DOHH2 (cell line): ENCODE measurements around the gene PPFIBP2.

Experiments
- H3F3A ChIP-seq: fragments of 200-600 bp; sonication (generic), shearing (Covaris generic); 2 replicates; pipeline ENCODE4 v1.6.0; 2016; ENCODE audit warnings: antibody characterized with exemption, mild to moderate bottlenecking; ENCODE audit not compliant: control insufficient read depth, insufficient read depth
- H3K27ac ChIP-seq: fragments of 200-600 bp; sonication (generic); 2 replicates; pipeline ENCODE4 v1.5.1; 2014; ENCODE audit warnings: low read depth, mild to moderate bottlenecking, low read length, moderate library complexity
- H3K27me3 ChIP-seq: fragments of 200-600 bp; sonication (generic); 2 replicates; pipeline ENCODE4 v1.6.1; 2014; ENCODE audit warnings: mild to moderate bottlenecking, low read length, mixed read lengths; ENCODE audit not compliant: control insufficient read depth
- H3K36me3 ChIP-seq: fragments of 200-600 bp; sonication (generic); 2 replicates; pipeline ENCODE4 v1.6.1; 2014; ENCODE audit warnings: mild to moderate bottlenecking, low read length, moderate library complexity, mixed read lengths; ENCODE audit not compliant: control insufficient read depth
- H3K4me1 ChIP-seq: fragments of 200-600 bp; sonication (generic); 2 replicates; pipeline ENCODE4 v1.6.1; 2014; ENCODE audit warnings: mild to moderate bottlenecking, low read length, mixed read lengths; ENCODE audit not compliant: control insufficient read depth
- H3K4me2 ChIP-seq: fragments of 200-600 bp; sonication (generic); 2 replicates; pipeline ENCODE4 v1.6.0; 2014; ENCODE audit warnings: mild to moderate bottlenecking, low read length, moderate library complexity
- H3K4me3 ChIP-seq: fragments of 200-600 bp; sonication (generic); 2 replicates; pipeline ENCODE4 v1.5.1; 2014; ENCODE audit warnings: mild to moderate bottlenecking, low read length, mixed read lengths
- H3K79me2 ChIP-seq: fragments of 200-600 bp; sonication (generic); 2 replicates; pipeline ENCODE4 v1.6.1; 2014; ENCODE audit warnings: mild to moderate bottlenecking, low read length, mixed read lengths; ENCODE audit not compliant: control insufficient read depth
- H3K9me2 ChIP-seq: fragments of 200-600 bp; sonication (generic); replicated peaks from 2 replicates; pipeline ENCODE4 v1.6.1; 2014; ENCODE audit warnings: mild to moderate bottlenecking, low read length, mixed read lengths; ENCODE audit not compliant: control insufficient read depth
- H3K9me3 ChIP-seq: fragments of 200-600 bp; sonication (generic); 2 replicates; pipeline ENCODE4 v1.6.1; 2014; ENCODE audit warnings: antibody characterized with exemption, low read length, mixed read lengths; ENCODE audit not compliant: control insufficient read depth, insufficient read depth
- H4K20me1 ChIP-seq: fragments of 200-600 bp; sonication (generic); 2 replicates; pipeline ENCODE4 v1.6.0; 2014; ENCODE audit warnings: low read depth, mild to moderate bottlenecking, antibody characterized with exemption, low read length, moderate library complexity; ENCODE audit not compliant: control insufficient read depth, insufficient read depth
- EZH2phosphoT487 ChIP-seq: fragments of 200-600 bp; sonication (generic); IDR thresholded peaks from 2 replicates; pipeline ENCODE4 v1.6.1; 2017; ENCODE audit warnings: borderline replicate concordance, mild to moderate bottlenecking, antibody characterized with exemption, low read length, moderate library complexity, mixed read lengths
- TF ChIP-seq, protein P1 (sequence below): fragments of 200-600 bp; sonication (generic); IDR thresholded peaks from one replicate; pipeline ENCODE4 v1.5.1; 2014; ENCODE audit warnings: antibody characterized with exemption, mild to moderate bottlenecking, low read depth, low read length; ENCODE audit not compliant: poor library complexity, severe bottlenecking

The PPFIBP2 gene

DNA sequence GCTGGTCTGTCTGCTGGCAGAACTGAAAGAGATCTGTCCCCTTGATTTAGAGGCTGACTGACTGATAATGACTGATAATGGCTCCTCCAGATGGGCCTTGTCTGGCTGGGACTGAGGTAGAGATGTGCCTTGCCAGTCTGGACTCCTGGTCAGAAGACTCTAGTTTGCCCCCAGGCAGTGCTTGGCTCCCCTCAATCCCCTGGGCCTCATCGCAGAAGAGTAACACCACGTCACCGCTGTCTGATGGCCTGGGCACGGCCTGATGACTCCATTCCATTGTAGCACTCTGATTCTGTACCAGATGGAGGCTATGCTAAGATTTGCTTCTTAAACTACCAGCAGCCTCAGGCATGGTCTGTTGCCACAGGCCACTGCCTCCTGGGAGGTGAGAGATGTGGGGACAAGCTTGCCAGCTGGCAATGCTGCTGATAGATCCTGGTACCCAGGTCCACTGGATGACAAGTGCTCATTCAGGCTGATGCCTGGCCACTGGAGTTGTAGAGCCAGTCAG lies 140.5 kb downstream of the PPFIBP2 start:
- Histone ChIP-seq H3K4me2 (no peak overlapping the region), H3K4me3 (no peak overlapping the region), H3K27me3 (no peaks in the 10 kb centered on the region), H3K9me3 (no peaks in the 10 kb centered on the region), H3K79me2 (no peaks in the 10 kb centered on the region), H3K4me1 (no peaks in the 10 kb centered on the region), H3K36me3 (peaks cover 15% of the 10 kb centered on the region; the same call in 1 of the 2 replicates), H3K27ac (no peak overlapping the region), H3F3A (no peaks in the 10 kb centered on the region), H3K9me2 (no peaks in the 10 kb centered on the region), H4K20me1 (no peaks in the 10 kb centered on the region)
- TF ChIP-seq EZH2phosphoT487: no peak
- TF ChIP-seq, protein P1, sequence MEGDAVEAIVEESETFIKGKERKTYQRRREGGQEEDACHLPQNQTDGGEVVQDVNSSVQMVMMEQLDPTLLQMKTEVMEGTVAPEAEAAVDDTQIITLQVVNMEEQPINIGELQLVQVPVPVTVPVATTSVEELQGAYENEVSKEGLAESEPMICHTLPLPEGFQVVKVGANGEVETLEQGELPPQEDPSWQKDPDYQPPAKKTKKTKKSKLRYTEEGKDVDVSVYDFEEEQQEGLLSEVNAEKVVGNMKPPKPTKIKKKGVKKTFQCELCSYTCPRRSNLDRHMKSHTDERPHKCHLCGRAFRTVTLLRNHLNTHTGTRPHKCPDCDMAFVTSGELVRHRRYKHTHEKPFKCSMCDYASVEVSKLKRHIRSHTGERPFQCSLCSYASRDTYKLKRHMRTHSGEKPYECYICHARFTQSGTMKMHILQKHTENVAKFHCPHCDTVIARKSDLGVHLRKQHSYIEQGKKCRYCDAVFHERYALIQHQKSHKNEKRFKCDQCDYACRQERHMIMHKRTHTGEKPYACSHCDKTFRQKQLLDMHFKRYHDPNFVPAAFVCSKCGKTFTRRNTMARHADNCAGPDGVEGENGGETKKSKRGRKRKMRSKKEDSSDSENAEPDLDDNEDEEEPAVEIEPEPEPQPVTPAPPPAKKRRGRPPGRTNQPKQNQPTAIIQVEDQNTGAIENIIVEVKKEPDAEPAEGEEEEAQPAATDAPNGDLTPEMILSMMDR: no peak

DNA sequence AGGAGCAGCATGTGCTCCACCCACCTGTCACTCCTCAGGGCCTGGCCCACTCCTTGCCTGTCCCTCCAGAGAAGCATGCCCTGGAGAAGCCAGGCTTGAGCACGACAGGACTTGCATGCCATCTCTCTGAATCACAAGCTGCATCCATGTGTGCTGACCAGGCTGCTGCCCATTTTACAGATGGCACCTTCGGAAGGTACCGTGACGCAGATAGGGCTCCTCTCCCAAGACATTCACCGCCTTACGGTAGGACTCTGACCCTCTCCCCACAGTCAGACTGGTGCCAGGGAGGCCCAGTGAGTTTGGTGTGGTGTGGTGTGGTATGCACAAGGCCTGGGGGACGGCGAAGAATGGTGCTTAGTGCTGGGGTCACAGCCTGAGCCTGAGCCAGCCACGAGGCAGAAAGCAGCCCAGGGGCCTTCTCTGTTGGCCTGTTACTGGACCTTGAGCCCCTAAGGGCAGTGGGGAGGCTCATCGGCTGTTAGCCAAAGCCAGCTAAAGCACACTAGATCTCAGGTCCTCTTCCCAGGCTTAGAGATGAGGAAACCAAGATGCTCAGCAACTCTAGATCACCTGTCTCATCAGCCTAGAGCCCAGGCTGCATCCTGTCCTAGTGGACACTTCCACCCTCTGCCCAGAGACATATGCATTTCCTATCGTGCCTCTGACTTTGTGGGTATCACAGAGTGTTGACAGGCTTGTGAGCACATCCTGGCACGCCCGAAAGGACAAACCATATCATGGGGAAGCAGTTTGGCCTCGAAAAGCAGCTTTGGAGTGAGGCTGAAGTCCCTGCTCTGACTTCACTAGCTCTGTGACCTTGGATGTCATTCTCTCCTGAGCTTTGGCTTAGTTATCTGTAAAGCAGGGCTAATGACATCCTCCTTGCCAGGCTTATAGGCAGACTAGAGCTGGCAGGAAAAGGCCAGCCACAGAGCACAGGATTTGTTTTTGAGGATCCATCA lies 141.7 kb downstream of the PPFIBP2 start:
- H3K9me3 ChIP-seq: no peaks in the 10 kb centered on the region

DNA sequence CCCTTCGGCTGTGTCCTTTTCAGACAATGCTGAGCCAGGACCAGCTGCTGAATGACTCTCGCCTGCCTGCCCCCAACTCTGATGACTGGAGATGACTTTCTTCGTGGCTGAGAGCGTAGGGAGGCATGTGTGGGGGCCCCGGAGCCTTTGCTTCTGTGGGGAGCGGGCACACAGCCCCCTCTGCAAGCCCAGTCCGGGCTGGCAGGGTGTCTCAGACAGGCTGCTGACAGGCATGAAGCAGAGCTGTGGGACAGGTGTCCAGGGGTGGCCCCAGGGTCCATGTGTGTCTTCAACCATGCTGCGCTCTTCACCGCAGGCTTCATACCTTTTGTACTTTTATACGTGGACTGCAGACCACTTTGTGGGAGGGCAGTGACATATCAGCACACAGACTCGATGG lies 142.9 kb downstream of the PPFIBP2 start:
- no peak overlapping the region for H3K4me2 ChIP-seq
- H3K4me3 ChIP-seq: no peak overlapping the region
- no peaks in the 10 kb centered on the region for H3K9me2 ChIP-seq
- H3K36me3 ChIP-seq: peaks cover 13% of the 10 kb centered on the region; the same call in 1 of the 2 replicates
- H3K79me2 ChIP-seq: no peaks in the 10 kb centered on the region
- H3F3A ChIP-seq: no peaks in the 10 kb centered on the region
- no peak overlapping the region for H3K27ac ChIP-seq
- TF ChIP-seq EZH2phosphoT487: no peak
- TF ChIP-seq, protein P1: no peak
- no peaks in the 10 kb centered on the region for H4K20me1 ChIP-seq
- H3K27me3 ChIP-seq: no peaks in the 10 kb centered on the region
- no peaks in the 10 kb centered on the region for H3K9me3 ChIP-seq
- H3K4me1 ChIP-seq: no peaks in the 10 kb centered on the region

More for the DNA sequence above, 141.7 kb downstream of the PPFIBP2 start:
- Histone ChIP-seq H3K4me1 (no peaks in the 10 kb centered on the region), H3K27me3 (no peaks in the 10 kb centered on the region), H3K79me2 (no peaks in the 10 kb centered on the region), H3K4me3 (no peak overlapping the region), H3K27ac (no peak overlapping the region), H3K4me2 (no peak overlapping the region), H3K36me3 (peaks cover 13% of the 10 kb centered on the region; the same call in 1 of the 2 replicates), H3K9me2 (no peaks in the 10 kb centered on the region), H4K20me1 (no peaks in the 10 kb centered on the region), H3F3A (no peaks in the 10 kb centered on the region)
- TF ChIP-seq, protein P1: no peak
- no peak for TF ChIP-seq EZH2phosphoT487
